ENCODE measurements around the gene TPSD1.
"Not testable (repeated sequence)": the region's sequence is repeated elsewhere in the genome, so short reads cannot be mapped to it uniquely, and the experiment has no call there.

TPSD1 gene

GRCh38 chr16:1243907-1244850 is 11.7 kb upstream of the TPSD1 start:
- DNase-seq: not testable (repeated sequence)

DNA sequence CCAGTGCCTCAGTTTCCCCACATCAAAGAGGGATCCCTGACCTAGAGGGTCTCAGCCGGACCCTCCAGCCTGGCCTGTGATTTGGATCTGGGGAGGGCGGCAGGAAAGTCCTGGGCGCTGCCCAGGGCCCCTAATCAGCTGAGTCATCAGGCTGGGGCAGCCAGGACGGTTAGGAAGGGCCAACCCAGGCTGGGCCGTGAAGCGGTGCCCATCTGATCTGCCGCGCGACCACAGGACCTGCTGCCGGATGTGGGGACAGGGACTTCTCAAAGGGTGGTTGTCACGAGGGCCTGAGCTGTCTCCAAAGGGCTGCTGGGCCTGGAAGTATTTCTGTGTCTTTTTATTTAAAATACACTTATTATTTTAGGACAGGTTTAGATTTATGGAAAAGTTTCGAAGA is 11.0 kb upstream of the TPSD1 start:
- DNase-seq: no peak

- DNase-seq: no peak
Measured at GRCh38 chr16:1245452-1246020, 10.3 kb upstream of the TPSD1 start.

- not testable (repeated sequence) for DNase-seq
Measured at GRCh38 chr16:1247903-1248537, 7.8 kb upstream of the TPSD1 start.

- DNase-seq: not testable (repeated sequence)
Measured at GRCh38 chr16:1249031-1249755, 6.7 kb upstream of the TPSD1 start.

GRCh38 chr16:1253701-1254364 is 2.0 kb upstream of the TPSD1 start:
- not testable (repeated sequence) for DNase-seq

DNA sequence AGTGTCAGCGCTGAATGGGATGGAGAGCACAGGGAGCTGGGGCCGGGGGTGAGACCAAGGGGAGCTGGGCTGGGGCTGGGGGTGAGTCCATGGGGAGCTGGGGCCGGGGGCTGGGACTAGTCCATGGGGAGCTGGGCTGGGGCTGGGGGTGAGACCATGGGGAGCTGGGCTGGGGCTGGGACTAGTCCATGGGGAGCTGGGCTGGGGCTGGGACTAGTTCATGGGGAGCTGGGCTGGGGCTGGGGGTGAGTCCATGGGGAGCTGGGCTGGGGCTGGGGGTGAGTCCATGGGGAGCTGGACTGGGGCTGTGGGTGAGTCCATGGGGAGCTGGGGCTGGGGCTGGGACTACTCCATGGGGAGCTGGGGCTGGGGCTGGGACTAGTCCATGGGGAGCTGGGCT is 1.0 kb upstream of the TPSD1 start:
- DNase-seq: not testable (repeated sequence)

GRCh38 chr16:1256296-1256873 is 516 bp downstream of the TPSD1 start:
- not testable (repeated sequence) for DNase-seq

DNA sequence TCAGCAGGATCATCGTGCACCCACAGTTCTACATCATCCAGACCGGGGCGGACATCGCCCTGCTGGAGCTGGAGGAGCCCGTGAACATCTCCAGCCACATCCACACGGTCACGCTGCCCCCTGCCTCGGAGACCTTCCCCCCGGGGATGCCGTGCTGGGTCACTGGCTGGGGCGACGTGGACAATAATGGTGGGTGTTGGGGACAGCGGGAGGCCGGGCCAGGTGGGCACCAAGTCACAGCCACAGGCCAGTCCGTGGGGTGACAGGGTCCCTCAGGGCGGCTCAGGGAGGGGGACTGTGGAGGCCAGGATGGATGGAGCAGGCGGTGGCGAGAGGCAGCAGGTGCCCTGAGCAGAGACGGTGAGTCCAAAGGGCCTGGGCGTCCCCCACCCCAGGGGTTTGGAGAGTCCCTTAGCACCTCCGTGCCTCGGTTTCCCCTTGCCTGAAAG is 1.0 kb downstream of the TPSD1 start:
- no peak for DNase-seq

- no peak for DNase-seq
Measured at GRCh38 chr16:1257561-1258224, 1.8 kb downstream of the TPSD1 start.

- no peak for DNase-seq
Measured at GRCh38 chr16:1258225-1258600, 2.3 kb downstream of the TPSD1 start.

DNA sequence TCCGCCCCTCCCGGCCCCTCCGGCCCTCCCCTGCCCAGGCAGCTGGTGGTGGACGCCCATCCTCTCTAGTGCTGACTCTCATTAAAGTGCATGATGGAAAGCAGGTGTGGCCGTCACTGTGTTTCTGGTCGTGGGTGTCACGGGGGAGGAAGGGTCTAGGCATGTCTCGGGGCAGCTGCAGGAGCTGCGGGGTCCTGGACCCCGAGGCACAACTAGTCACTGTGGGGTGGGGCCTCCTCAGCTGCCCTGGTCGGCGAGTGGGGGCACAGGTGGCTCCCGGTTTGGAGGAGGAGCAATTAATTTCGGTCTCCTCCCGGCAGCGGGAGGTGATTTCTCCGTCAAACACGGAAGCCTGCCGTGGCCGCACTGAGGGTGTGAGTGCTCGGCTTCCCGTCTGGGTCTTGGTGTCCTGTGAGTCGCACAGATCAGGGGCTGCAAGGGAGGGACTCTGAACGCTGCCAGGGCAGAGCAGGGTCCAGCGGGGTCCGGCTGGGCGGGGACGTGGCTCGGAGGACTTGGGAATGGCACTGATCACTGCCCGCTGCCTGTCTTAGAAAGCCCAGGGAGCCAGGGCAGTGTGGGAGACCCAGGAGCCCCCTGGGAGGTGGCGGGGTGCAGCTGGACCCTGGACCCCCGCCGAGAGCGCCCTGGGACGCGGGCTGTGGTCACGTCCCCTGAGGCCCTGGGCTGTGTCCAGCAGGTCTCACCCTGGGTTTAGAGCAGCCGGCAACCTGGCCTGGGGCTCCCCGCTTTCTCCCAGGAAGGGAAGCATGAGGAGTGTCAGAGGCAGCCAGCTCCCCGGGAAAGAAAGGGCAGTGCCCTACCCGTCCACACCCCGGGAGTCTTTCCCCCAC is 3.3 kb downstream of the TPSD1 start:
- no peak for DNase-seq

DNA sequence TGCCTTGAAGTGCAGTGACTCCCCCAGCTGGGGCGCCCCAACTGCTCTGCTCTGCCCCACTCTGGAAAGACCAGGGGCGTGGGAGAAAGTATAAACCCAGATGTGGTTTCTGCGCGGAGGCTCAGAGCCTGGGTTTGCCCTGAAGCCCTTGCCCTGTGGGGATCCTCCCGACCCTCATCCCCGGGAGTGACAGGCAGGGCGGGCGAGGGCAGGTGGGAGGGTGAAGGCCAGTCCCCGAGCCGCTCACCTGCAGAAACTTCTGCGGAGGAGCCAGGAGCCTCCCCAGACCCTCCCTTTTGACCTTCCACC is 3.8 kb downstream of the TPSD1 start:
- no peak for DNase-seq

- no peak for DNase-seq
Measured at GRCh38 chr16:1260101-1260680, 4.3 kb downstream of the TPSD1 start.

GRCh38 chr16:1261131-1261892 is 5.4 kb downstream of the TPSD1 start:
- DNase-seq: no peak

DNA sequence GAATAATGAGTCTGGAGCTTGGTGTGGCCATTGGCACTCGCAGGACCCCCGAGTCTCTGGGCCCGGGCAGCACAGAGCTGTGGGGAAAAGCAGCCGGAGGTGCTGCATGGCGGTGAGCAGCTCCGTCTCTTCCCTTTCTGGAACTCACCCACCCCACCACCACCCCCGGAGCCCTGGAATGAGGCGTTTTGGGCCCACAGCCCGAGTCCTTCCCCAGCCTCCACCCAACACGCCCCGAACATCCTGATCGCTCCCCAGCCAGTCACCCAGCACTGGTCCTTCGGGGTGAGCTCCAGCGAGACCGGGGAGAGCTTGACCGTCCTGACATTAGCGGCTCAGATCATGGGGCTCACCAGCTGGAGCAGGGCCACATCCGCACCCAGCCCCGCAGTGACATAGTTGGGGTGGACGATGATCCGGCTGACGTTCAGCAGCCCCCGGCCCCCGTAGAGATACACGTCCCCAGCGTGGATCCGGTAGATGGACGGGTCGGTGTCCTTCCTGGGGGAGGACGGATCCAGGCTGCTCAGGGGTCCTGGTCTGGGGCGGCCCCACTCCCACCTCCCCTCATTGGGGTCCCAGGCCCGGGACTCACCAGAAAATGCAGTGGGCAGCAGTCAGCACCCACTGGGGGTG is 6.5 kb downstream of the TPSD1 start:
- DNase-seq: no peak

- DNase-seq: no peak
Measured at GRCh38 chr16:1262846-1263221, 7.0 kb downstream of the TPSD1 start.

- no peak for DNase-seq
Measured at GRCh38 chr16:1263591-1264344, 7.9 kb downstream of the TPSD1 start.

Data from NCI-H1092 treated with DMSO at 0.1 percent for 48 hours (cell line).